Fibroblast of lung (primary cell): Measurements from ENCODE around the gene CLIC4.

ENCODE experiments used
- EZH2 ChIP-seq: IDR thresholded peaks from 2 replicates; pipeline ENCODE4 v1.5.1; 2012; ENCODE audit warnings: low read length, control low read depth, mild to moderate bottlenecking; ENCODE audit errors: missing control alignments
- TF ChIP-seq, protein P1 (sequence below), 2 donors: IDR thresholded peaks in 1 of 2; conservative IDR thresholded peaks in 1 of 2; 1 replicate in 1 of 2; 2 replicates in 1 of 2; pipeline ENCODE4 v1.5.1; 2011 to 2012; ENCODE audit warnings: low read length in 2 of 2, control low read depth in 1 of 2, inconsistent platforms in 1 of 2, low read depth in 1 of 2, mild to moderate bottlenecking in 1 of 2

DNA sequence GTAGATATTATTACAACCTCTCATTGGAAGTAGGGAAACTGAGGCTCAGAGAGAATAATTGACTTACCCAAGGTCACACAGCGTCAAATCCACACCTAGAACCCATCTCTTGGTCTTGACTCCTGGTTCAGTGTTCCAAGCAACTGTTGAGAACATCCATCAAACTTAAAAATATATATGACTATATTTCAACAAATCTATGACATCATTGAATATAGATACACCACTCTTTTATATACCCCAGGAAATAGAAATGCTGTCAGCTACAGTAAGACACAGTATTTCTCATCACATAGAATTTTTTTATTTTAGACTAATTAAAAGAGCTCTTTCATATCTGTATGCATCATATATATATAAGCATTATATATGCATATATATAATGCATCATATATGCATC is 127.9 kb downstream of the CLIC4 start:
- TF ChIP-seq, protein P1, sequence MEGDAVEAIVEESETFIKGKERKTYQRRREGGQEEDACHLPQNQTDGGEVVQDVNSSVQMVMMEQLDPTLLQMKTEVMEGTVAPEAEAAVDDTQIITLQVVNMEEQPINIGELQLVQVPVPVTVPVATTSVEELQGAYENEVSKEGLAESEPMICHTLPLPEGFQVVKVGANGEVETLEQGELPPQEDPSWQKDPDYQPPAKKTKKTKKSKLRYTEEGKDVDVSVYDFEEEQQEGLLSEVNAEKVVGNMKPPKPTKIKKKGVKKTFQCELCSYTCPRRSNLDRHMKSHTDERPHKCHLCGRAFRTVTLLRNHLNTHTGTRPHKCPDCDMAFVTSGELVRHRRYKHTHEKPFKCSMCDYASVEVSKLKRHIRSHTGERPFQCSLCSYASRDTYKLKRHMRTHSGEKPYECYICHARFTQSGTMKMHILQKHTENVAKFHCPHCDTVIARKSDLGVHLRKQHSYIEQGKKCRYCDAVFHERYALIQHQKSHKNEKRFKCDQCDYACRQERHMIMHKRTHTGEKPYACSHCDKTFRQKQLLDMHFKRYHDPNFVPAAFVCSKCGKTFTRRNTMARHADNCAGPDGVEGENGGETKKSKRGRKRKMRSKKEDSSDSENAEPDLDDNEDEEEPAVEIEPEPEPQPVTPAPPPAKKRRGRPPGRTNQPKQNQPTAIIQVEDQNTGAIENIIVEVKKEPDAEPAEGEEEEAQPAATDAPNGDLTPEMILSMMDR (conservative IDR thresholded peaks at IDR 0.05 in 1 of 2, IDR thresholded peaks at IDR 0.05 in 1 of 2; ENCODE audit: low read depth in 1 of 2, low read length in 2 of 2): no peak
- TF ChIP-seq EZH2: no peak
